ENCODE results near the gene TEAD4.

- TF ChIP-seq CTCF (conservative IDR thresholded peaks at IDR 0.05; ENCODE audit: low read length) (no peak), EZH2phosphoT487 (IDR thresholded peaks at IDR 0.05; ENCODE audit: borderline replicate concordance, low read depth, low read length) (no peak)
Measured at GRCh38 chr12:2919249-2919648, 39.9 kb upstream of the TEAD4 start.

Data from OCI-LY7 (cell line).